HG03469 (cell line): ENCODE results near the gene MAPK8.

Experiments
- ATAC-seq: cut with Tn5 transposase; IDR thresholded peaks from one replicate; pipeline ENCODE4 v1.9.1; 2021; ENCODE audit warnings: mild to moderate bottlenecking, moderate library complexity, moderate number of reproducible peaks; ENCODE audit not compliant: unreplicated experiment

Gene MAPK8

DNA sequence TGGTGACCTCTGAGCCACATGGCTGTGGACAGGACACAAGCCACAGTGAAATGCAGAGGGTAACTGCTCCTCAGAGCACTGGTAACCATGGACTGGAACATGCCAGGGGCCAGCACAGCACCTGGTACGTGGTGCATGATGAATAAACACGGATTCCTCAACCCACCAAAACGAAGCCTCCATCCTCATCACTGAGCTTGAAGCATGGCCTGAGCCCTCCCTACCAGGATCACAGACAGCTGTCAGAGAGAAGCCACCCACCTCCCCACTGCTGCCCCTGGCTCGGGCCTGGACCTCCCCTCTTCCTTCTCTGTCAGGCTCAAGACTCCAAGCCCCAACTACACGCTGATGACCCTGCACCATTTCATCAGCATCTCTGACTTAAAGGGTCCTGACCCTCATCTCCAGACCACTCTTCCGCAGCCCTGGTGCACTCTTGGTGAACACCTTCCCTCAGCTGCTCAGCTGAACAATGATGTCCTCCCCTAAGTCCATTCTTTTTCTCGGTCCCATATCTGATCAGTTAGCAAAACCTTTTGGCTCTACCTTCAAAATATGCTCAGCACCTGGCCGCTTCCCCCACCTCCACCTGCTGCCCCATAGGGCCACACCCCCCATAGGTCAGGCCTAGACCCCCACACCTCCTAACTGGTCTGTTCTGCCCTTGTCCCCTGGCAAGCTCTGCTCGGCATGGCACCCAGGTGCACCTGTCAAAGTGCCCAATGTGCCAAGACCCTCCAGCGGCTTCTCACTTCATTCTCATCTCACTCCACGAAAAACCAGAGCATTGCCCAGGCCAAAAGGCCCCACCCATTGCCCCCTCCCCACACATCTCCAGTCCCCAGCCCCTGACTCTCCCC lies 141.1 kb downstream of the MAPK8 start:
- ATAC-seq: no peak

DNA sequence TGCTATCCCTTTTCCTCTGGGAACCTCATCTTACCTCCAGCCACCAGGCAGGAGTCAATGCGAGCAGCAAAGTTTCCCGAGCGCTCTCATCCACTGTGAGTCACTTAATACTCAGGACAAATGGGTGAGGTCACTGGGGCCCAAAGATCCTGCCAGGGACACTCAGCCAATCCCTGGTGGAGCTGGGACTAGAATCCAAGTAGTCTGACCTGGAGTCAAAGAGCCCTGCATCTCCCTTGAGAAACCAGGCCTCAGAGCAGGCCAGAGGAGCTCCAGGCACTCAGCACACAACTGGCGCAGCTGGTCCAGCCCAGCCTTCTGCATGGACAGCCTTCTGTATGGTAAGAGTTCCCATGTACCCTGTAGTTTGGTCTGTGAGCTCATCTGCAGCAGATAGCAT lies 142.3 kb downstream of the MAPK8 start:
- no peak for ATAC-seq

DNA sequence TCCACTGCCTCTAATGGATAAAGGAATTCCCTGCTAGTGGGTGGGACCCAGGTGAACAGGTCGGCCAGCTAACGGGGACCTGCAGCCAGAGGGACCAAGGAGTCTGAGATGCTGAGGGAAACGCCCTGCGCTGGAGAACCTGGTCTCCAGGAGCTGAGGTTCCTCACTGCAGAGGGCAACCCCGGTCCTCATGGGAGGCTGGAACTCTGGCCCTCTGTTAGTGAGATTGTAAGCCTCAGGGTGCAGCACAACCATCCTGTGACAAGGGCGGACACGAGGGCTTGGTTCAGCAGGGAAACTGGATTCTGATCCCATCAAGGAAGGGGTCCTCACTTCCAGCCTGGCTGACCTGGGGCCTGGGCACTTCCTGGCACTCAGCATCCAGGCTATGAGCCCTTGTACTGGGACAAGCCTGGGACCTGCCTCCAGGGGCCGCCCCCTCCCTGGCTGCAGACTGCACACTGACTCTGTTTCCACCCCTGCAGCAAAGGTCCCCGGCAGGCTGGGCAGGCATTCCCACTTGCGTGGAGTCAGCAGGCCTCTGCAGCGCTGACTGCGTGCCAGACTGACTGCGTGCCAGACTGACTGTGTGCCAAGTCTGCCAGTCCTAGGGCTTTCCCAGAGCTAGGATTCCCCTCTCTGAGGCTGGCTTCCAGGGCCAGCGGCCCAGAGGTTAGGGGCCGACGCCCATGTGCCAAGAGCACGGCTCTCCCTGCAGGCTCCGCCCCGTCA lies 143.2 kb downstream of the MAPK8 start:
- no peak for ATAC-seq

DNA sequence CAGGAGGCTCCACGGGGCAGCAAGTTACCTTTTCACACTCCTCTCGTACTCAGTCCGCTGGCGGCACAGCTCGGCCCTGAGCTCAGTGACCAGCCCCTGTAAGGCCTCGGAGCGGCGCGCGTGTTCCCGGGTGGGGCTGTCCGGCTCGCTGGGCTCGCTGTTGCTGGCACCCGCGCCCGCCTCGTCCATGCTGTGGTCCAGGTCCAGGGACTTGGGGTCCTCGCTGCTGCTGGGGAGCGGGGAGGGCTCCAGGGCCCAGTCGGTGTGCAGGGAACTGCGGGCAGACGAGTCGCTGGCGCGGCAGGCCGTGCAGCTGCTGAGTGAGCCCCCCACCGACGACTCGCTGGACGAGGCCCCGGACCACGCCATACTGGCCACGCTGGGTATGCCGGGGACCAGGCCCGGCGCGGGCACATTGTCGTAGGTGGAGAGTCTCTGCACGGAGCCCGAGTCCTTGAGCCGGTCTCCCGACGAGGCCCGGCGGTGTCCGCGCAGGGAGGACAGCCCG lies 143.8 kb downstream of the MAPK8 start:
- ATAC-seq: no peak

DNA sequence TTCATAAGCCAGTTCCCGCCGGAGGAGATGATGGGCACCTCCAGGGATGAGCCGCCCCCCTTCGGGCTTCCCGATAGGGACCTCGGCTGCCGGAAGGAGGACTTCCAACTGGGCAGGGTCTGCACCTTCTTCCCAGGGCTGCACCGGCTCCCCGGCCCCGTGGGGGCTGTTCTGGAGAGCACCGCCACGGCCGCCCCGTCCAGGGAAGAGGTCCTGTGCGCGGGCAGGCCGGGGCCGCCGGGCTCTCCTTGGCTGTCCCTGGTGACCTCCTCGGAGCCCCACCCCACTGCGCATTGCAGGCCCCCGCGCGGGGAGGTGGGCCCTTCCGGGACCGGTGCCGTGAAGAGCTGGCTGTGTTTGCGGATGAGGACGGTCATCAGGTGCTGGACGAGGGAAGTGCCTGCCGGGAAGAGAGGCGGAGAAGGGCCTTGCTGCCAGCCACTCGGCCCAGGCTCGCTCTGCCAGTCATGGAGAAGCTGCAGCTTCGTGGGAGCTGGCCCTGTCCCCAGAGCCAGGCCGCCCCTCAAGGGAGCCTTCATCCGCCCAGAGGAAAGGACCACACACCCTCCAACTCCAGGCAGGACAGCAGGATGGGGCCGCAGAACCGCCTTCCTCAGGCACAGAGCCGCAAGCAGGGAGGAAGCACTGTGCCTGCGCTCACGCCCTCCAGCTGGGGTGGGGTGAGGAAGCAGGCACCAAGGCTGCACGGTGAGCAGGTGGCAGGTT lies 144.4 kb downstream of the MAPK8 start:
- ATAC-seq: no peak

DNA sequence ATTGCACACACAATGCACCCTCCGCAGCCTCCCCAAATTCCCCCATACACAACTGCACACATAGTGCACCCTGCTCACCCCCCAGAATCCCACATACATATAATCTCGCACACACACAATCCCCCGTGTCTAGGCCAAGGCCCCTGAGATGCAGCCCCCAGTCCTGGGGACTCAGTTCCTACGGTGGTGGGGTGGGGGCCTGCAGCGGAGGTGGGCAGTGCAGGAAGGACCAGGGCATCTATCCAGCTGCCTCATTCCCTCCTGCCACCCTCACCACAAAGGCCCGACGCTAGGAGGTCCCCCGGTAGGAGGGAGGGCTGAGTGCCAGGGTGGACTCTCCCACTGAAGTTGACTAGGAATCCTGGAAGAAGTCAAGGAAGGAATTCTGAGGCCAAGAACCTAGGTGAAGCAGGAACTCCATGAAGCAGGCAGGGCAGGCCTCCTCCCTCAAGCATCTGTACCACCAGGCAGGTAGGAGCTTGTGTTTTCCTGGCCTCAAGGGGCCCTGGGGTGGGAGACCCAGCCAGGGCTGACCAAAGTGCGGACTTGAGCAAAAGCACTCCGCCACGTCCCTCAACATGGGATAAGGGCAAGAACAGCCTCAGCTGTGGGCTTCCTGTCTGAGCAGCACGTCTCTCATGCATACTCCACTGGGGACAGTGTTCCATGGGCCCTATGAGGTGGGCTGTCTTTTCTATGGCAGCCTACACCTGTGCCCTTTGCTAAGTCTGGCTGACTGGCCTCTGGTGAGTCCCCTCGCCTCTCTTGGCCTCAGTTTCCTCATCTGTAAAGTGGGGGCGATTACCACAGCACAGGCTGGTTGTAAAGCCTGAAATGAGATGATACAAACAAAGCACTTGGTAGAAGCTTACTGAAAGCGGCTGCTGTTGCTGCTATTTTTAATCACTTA lies 145.7 kb downstream of the MAPK8 start:
- ATAC-seq: no peak

DNA sequence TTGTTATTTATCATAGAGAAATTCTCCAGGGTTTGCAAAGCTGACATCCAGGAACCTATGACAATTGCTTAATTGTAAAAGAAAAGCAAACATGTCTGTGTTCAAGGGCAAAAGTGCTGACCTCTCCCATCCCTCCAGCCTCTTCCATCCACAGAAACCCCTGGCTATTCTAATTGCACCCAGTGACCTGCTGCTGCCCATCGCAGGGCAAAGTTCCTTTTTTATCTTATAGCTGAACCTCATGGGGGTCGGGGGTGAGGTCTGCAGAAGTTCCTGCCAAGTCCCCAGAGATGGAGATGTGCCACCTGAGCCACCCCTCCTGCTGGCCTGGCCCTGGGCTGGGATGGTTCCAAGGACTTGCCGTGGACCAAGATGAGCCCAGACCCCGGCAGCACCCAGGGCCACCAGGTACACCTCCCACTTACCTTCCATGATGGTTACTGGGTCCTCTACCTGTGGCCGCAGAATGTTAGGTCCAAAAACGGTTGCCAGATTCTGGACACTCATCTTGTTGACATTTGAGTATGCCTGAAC lies 146.5 kb downstream of the MAPK8 start:
- ATAC-seq: no peak

DNA sequence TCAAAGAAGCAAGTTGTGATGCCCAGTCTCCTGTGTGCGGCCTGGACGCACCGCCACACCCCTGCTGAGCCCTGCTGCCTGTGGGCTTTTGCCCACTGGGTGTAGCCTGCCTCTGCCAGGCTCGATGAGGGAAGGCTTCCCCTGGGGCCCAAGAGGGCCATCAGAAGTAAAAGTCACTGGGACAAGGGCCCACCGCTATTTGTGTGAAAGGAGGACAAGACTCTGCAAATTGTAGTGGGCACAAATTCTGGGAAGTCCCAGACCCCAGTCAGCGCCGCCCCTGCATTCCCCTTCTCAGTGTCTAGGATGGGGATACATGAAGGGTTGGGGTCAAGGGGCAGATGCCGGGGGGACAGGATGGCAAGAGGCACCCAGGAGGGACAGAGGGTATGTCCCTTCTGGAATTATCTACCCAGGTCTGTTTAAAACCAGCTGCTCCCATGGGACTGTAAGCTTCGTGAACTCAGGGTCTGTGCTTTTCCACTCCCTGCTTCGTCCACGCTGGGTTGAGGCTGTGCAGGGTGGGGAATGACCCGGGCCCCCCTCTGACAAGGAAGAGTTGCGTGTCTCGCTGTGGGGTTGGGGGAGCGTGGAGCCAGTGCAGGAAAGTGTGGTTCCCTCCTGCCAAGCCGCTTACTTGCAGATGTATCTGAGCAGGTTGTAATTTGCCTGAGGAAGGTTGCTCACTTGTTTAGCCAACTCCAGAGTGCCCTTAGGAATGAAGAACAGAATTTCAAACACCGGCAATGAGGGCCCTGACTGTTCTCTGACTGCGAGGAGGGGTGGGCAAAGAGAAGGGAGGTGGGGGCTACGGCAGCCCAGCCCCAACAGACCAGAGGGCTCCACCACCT lies 147.2 kb downstream of the MAPK8 start:
- no peak for ATAC-seq

DNA sequence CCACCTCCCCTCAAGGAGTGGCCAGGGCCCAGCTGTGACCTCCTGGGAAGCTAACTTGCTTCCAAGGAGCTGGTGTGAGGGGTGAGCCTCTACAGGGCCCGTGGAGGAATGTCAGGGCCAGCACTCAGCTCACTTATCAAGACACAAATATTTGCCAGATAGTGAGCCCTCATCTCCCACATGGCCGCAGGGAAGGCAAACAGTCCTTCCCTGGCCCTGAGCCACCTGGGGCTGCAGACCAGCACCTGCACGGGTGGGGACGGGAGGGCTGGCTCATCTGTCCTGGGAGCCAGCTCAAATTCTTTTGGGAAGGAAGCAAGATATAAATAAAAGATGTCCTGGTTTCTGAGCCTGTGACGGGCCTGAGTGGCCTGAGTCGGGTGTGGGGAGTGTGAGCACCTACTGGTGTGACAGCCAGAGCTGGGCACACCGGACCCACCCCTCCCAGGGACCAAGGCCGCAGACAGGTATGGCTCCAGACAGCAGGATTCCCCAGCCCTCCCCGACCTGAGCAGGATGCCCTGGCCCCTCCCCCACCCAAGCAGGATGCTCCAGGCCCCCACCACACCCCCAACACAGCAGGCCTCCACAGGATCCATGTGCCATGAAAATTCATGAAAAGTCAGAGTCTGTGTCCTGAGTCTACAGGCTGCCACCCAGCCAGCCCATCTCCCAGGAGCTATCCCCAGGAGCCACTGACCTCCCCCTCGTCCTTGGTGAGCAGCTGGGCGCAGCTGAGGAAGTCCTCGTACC lies 148.0 kb downstream of the MAPK8 start:
- ATAC-seq: no peak

DNA sequence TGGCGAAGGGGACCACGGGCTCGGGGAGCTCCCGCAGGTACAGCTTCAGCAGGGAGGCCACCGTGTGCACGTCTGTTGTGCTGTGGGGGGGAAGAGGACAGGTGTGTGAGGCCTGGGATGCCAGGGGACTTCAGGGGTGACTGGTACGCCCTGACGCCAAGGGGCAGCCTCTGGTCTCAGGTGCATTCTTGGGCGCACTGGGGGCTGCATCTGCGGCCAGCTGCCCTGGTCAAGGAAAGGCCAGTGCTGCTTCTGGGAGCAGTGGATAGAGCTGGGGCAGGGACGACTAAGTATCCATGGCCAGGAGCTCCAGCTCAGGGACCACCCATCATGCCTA lies 148.5 kb downstream of the MAPK8 start:
- no peak for ATAC-seq

DNA sequence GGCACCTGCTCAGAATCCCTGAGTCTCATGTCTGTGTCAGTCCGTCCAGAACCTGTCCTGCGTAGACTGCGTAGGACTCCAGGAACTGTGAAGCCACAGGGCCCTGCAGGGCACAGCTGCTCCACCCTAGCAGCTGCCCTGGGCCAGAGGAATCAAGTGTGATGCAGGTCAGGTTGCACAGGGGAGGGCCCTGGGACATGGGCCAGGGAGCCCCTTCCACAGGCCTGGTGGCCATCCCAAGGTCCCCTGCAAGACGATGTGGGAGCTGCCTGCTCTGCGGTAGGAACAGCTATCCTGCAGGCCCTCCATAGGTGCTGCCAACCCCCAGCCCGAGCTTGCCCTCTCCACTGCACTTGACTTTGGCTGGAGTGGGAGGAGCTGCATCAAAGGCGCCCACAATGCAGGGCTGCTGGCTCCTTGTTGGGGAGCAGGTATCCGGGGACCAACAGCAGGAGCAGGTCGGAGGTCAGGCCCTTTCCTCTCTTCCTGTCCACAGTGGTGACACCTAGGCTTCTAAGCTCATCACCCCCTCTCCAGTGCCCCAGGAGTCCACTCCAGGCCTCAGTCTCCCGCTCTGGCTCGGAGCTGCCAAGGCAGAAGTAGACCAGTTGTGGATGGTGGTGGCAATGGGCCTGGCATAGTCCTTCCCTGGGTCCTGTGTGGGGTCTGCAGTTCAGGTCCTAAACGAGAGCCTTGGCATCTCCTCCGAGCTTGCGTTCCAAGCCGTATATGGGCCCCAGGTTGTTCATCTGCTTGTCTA lies 149.1 kb downstream of the MAPK8 start:
- no peak for ATAC-seq

DNA sequence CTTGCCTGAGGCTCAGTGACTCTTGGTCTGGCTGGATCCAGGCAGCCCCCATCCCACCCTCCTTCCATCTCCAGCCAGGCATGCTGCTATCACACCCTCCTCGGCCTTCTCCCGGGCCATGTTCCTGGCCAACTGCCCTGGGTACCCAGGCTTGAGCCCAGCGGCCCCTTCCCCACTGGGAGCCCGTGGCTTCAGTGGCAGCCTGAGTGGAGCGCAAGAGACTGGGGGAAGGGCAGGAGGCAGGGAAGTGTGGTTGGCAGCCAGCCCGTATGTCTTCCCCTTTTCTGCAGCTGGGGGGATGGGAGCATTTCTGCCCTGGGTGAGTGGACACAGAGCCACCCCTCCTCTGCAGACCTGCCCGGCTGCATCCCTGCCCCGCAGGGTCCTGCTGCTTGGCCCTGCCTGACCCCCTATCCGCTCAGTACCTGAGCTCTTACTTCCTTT lies 149.9 kb downstream of the MAPK8 start:
- no peak for ATAC-seq

DNA sequence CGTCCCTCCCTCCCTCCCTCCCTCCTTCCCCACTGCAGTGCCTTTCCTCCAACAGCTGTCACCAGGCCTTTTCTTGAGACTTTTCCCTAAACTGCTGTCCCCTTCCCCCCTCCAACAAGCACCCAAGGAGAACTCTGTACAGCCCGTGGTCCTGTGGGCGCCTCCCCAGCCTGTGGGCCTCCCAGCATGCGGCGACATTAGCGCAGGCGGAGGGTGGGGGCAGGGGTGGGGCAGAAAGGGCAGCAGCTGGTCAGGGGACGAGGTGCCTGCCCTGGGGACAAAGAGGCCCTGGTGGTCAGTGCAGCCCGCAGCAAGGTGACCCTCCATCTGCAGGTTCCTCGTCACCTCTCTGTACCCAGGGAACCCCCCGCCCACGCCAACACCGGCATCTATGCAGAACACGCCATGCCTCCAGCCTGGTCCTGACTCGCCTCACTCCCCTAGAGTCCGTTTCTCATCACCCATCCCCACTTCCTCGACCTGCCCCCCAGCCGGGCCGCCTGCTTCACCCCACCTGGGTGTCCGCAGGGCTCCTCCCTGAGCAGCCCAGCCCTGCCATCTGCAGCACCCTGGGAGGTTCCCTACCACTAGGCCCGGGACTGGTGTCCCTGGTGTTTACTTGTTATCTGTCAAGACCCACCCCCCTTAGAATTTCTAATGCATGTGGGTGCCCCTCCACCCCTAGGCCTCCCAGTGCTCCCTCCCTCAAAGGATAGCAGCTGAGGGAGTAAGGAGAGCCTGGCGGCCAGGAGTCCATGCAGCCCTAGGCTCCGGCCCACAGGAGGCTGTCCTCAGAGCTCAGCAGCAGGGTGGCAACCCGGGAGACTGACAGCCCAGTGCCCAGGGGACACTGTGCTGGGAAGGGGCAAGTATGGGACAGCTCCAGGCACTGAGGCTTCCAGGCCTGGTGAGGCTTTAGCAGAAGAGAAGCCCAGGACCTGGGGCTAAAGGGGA lies 150.6 kb downstream of the MAPK8 start:
- no peak for ATAC-seq

DNA sequence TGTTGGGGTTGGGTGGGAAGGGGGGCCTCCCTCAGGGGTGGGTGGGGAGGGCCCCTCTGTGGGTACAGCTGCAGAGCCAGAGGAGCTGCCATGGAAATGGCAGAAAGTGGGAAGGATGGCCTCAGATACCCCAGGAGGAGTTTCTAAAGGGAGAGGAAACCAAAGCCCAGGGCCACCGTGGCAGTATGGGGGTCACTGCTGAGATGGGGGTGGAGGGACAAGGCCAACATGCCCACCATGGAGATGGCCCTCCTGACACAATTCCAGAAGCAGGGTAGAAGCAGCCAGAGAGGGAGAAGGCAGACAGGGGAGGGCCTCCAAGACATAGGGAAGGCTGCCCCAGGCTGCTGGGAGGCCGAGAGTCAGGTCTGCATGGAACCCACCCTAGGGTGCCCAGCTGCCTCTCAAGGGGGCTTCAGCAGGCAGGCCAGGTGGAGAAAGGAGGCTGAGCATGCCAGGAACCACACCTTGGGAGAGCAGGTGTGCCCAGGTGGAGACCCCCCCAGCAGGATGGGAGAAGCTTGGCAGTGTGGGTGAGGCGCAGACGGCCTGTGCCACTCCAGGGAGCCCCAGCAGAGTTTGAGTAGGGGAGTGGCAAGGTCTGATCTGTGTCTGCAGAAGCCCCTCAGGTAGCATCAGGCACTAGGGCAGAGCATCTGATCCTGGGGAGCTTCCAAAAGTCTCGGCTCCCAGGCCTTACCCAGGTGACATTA lies 151.6 kb downstream of the MAPK8 start:
- no peak for ATAC-seq

DNA sequence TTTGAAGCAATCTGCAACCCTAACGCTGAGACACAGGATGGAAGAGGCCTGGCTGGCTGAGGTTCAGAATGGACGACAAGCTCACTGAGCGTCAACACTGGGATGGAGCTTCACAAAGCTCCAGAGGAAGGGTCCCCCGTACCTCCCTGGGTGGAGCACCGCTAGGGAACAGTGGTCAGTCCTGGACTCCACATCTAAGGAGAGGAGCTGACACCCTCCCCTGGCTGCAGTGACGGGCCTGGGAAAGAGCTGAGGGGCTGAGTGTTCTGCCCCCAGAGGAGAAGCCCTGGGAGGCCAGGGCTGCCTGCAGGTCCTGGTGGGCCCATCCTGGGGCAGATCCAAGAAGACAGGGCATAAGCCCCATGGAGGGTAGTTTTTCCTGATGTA lies 152.2 kb downstream of the MAPK8 start:
- no peak for ATAC-seq
